ACC112 (cell line): ENCODE measurements around the gene MMP14.
A peak's percentile ranks its signal among the peaks of the same experiment; 100 is the strongest.
"Not testable (repeated sequence)": the region's sequence is repeated elsewhere in the genome, so short reads cannot be mapped to it uniquely, and the experiment has no call there.

ENCODE experiments used
- H2AFZ ChIP-seq: fragments of 200-600 bp; sonication (generic); one replicate; pipeline ENCODE4 v1.6.0; 2017; ENCODE audit warnings: antibody characterized with exemption, low read length; ENCODE audit not compliant: unreplicated experiment
- H3K27ac ChIP-seq: fragments of 200-600 bp; sonication (generic); 2 replicates; pipeline ENCODE4 v1.5.1; 2014; ENCODE audit warnings: low read depth, mild to moderate bottlenecking, antibody characterized with exemption, low read length, moderate library complexity
- H3K27me3 ChIP-seq: fragments of 200-600 bp; sonication (generic); 2 replicates; pipeline ENCODE4 v1.6.1; 2014; ENCODE audit warnings: mild to moderate bottlenecking, antibody characterized with exemption, low read length, moderate library complexity, mixed read lengths; ENCODE audit not compliant: insufficient read depth
- H3K36me3 ChIP-seq: fragments of 200-600 bp; sonication (generic); 2 replicates; pipeline ENCODE4 v1.6.1; 2016; ENCODE audit warnings: mild to moderate bottlenecking, antibody characterized with exemption, low read length, moderate library complexity, mixed read lengths; ENCODE audit not compliant: insufficient read depth
- H3K4me1 ChIP-seq: fragments of 200-600 bp; sonication (generic); one replicate; pipeline ENCODE4 v1.6.1; 2016; ENCODE audit warnings: low read length, mixed read lengths; ENCODE audit not compliant: insufficient read depth, unreplicated experiment, control insufficient read depth
- H3K4me3 ChIP-seq: fragments of 200-600 bp; sonication (generic); 2 replicates; pipeline ENCODE4 v1.5.1; 2014; ENCODE audit warnings: mild to moderate bottlenecking, low read depth, low read length
- H3K79me2 ChIP-seq: fragments of 200-600 bp; sonication (generic); one replicate; pipeline ENCODE4 v1.6.0; 2016; ENCODE audit warnings: low read length; ENCODE audit not compliant: control insufficient read depth, unreplicated experiment, insufficient read depth

The MMP14 gene

GRCh38 chr14:22836301-22837113, at the start of gene MMP14:
TSS of gene MMP14 (plus strand) at chr14:22836585. CDS start at chr14:22836818, 233 bp downstream.
- Histone ChIP-seq H3K27me3 (no peaks in the 10 kb centered on the region), H2AFZ (no peak within 1 kb of the TSS), H3K79me2 (peaks cover 57% of the 10 kb centered on the region), H3K27ac (peak within 1 kb of the TSS; percentile 88), H3K36me3 (peaks cover 2% of the 10 kb centered on the region; the same call in 1 of the 2 replicates), H3K4me3 (peak within 1 kb of the TSS; percentile 91), H3K4me1 (peaks cover 29% of the 10 kb centered on the region)

GRCh38 chr14:22786685-22787084, 49.7 kb upstream of the MMP14 start:
- Histone ChIP-seq H3K27ac (no peak overlapping the region), H3K36me3 (no peaks in the 10 kb centered on the region), H3K79me2 (no peaks in the 10 kb centered on the region), H2AFZ (no peak overlapping the region), H3K4me3 (no peak overlapping the region), H3K27me3 (no peaks in the 10 kb centered on the region), H3K4me1 (no peaks in the 10 kb centered on the region)

- Histone ChIP-seq H3K36me3 (no peaks in the 10 kb centered on the region), H3K79me2 (no peaks in the 10 kb centered on the region), H3K4me1 (no peaks in the 10 kb centered on the region), H3K4me3 (no peak overlapping the region), H2AFZ (no peak overlapping the region), H3K27ac (no peak overlapping the region), H3K27me3 (peaks cover 6% of the 10 kb centered on the region)
These were observed 45.1 kb upstream of the MMP14 start for GRCh38 chr14:22791301-22791700.

- Histone ChIP-seq H3K4me1 (no peaks in the 10 kb centered on the region), H3K79me2 (no peaks in the 10 kb centered on the region), H2AFZ (no peak overlapping the region), H3K27me3 (peaks cover 12% of the 10 kb centered on the region), H3K4me3 (no peak overlapping the region), H3K27ac (no peak overlapping the region), H3K36me3 (no peaks in the 10 kb centered on the region)
These were observed 44.2 kb upstream of the MMP14 start for GRCh38 chr14:22792158-22792557.

GRCh38 chr14:22793550-22793949, 42.8 kb upstream of the MMP14 start:
- not testable (repeated sequence) for H3K27ac ChIP-seq, H3K36me3 ChIP-seq, H3K4me1 ChIP-seq, H3K79me2 ChIP-seq, H3K4me3 ChIP-seq, H2AFZ ChIP-seq
- peaks cover 12% of the 10 kb centered on the region for H3K27me3 ChIP-seq

- no peaks in the 10 kb centered on the region for H3K79me2 ChIP-seq
- no peak overlapping the region for H3K4me3 ChIP-seq
- H3K4me1 ChIP-seq = no peaks in the 10 kb centered on the region
- peaks cover 15% of the 10 kb centered on the region for H3K27me3 ChIP-seq
- no peaks in the 10 kb centered on the region for H3K36me3 ChIP-seq
- H3K27ac ChIP-seq = no peak overlapping the region
- H2AFZ ChIP-seq = no peak overlapping the region
These were observed 42.4 kb upstream of the MMP14 start for GRCh38 chr14:22793976-22794375.

GRCh38 chr14:22794551-22794951, 41.8 kb upstream of the MMP14 start:
- H2AFZ ChIP-seq = no peak overlapping the region
- peaks cover 18% of the 10 kb centered on the region for H3K27me3 ChIP-seq
- no peaks in the 10 kb centered on the region for H3K79me2 ChIP-seq
- no peaks in the 10 kb centered on the region for H3K4me1 ChIP-seq
- H3K4me3 ChIP-seq = no peak overlapping the region
- no peaks in the 10 kb centered on the region for H3K36me3 ChIP-seq
- no peak overlapping the region for H3K27ac ChIP-seq

- H2AFZ ChIP-seq = no peak overlapping the region
- H3K4me3 ChIP-seq = no peak overlapping the region
- no peaks in the 10 kb centered on the region for H3K36me3 ChIP-seq
- no peaks in the 10 kb centered on the region for H3K79me2 ChIP-seq
- no peaks in the 10 kb centered on the region for H3K4me1 ChIP-seq
- peaks cover 18% of the 10 kb centered on the region for H3K27me3 ChIP-seq
- no peak overlapping the region for H3K27ac ChIP-seq
These were observed 40.2 kb upstream of the MMP14 start for GRCh38 chr14:22796087-22796707.

- Histone ChIP-seq H3K27me3 (peaks cover 18% of the 10 kb centered on the region), H3K4me3 (no peak overlapping the region), H3K79me2 (no peaks in the 10 kb centered on the region), H2AFZ (no peak overlapping the region), H3K4me1 (no peaks in the 10 kb centered on the region), H3K36me3 (no peaks in the 10 kb centered on the region), H3K27ac (no peak overlapping the region)
These were observed 39.1 kb upstream of the MMP14 start for GRCh38 chr14:22797017-22797917.

GRCh38 chr14:22798528-22798927, 37.9 kb upstream of the MMP14 start:
- Histone ChIP-seq H2AFZ (no peak overlapping the region), H3K36me3 (no peaks in the 10 kb centered on the region), H3K27ac (no peak overlapping the region), H3K4me3 (no peak overlapping the region), H3K4me1 (no peaks in the 10 kb centered on the region), H3K79me2 (no peaks in the 10 kb centered on the region), H3K27me3 (peaks cover 18% of the 10 kb centered on the region)
